Thyroid gland (tissue), 4 donors: Measurements from ENCODE around the gene TMEM117. TPM values are rescaled to one million over a fixed set of nuclear protein-coding genes. Genes with fewer than 3 reads are reported as not detected.

Experiments
- DNase-seq, 2 donors: peaks; one replicate each; pipeline ENCODE4 v3.0.0-alpha.2; 2019
- H3K27ac ChIP-seq, 3 donors: fragments of 200-600 bp; sonication (generic); 1 replicate in 2 of 3; 2 replicates in 1 of 3; pipeline ENCODE4 v1.5.1; 2016 to 2019; ENCODE audit warnings: mild to moderate bottlenecking in 1 of 3, moderate library complexity in 1 of 3
- H3K27me3 ChIP-seq: fragments of 200-600 bp; sonication (generic); one replicate; pipeline ENCODE4 v1.5.1; 2019
- H3K36me3 ChIP-seq, 2 donors: fragments of 200-600 bp; sonication (generic); one replicate each; pipeline ENCODE4 v1.5.1; 2016 to 2019
- H3K4me1 ChIP-seq, 2 donors: fragments of 200-600 bp; sonication (generic); one replicate each; pipeline ENCODE4 v1.5.1; 2017 to 2019
- H3K4me3 ChIP-seq, 3 donors: fragments of 200-600 bp; sonication (generic); replicated peaks in 1 of 3; 1 replicate in 2 of 3; 2 replicates in 1 of 3; pipeline ENCODE4 v1.5.1; 2016; ENCODE audit warnings: mild to moderate bottlenecking in 1 of 3
- H3K9me3 ChIP-seq: fragments of 200-600 bp; sonication (generic); one replicate; pipeline ENCODE4 v1.5.1; 2017
- POLR2A ChIP-seq, 2 donors: fragments of 450-650 bp; IDR thresholded peaks; one replicate each; pipeline ENCODE4 v1.6.1; 2017; ENCODE audit warnings: antibody characterized with exemption in 2 of 2, mild to moderate bottlenecking in 2 of 2, moderate library complexity in 1 of 2
- WGBS, 2 donors: methylation state at CpG; one replicate each; pipeline ENCODE4 v1.1.5; 2017; 5-methylcytosine and 5-hydroxymethylcytosine counted together
- intact Hi-C: fragments of 100-400 bp; cut with DNase I; formaldehyde crosslinking; loops from one replicate; pipeline ENCODE4 v1.15.1; 2023
- total RNA-seq, 4 donors: library from RNA; depleted of rRNA; stranded (reverse); fragments of >200 nt; gene quantifications; one replicate each; pipeline ENCODE4 v1.2.3, GENCODE V29; 2016
- TF ChIP-seq, protein P1 (sequence below), 6 experiments: fragments of 200-600 bp in 3 of 6; fragments of 450-650 bp in 3 of 6; sonication (generic) in 3 of 6; IDR thresholded peaks; one replicate each; pipeline ENCODE4 v1.5.1; 2016 to 2019; ENCODE audit warnings: antibody characterized with exemption in 6 of 6, mild to moderate bottlenecking in 2 of 6, inconsistent platforms in 1 of 6, moderate library complexity in 1 of 6

TMEM117 gene
- total RNA-seq, 4 donors from 2014 or later, result 18.9 to 32.4 (median 24.7) TPM

GRCh38 chr12:43872396-43872795 is 36.5 kb downstream of the TMEM117 start:
- H3K4me1 ChIP-seq, result no peaks in the 10 kb centered on the region
- no peak for TF ChIP-seq POLR2A (IDR thresholded peaks at IDR 0.05)
- H3K27ac ChIP-seq, result no peak overlapping the region
- H3K27me3 ChIP-seq, result no peaks in the 10 kb centered on the region
- 88 to 94% methylated on average over 2 of the region's 2 CpGs for WGBS, 2 donors
- H3K4me3 ChIP-seq, result no peak overlapping the region
- H3K9me3 ChIP-seq, result no peaks in the 10 kb centered on the region
- no peak for DNase-seq
- intact Hi-C loops, result no loop called here
- no peaks in the 10 kb centered on the region for H3K36me3 ChIP-seq

DNA sequence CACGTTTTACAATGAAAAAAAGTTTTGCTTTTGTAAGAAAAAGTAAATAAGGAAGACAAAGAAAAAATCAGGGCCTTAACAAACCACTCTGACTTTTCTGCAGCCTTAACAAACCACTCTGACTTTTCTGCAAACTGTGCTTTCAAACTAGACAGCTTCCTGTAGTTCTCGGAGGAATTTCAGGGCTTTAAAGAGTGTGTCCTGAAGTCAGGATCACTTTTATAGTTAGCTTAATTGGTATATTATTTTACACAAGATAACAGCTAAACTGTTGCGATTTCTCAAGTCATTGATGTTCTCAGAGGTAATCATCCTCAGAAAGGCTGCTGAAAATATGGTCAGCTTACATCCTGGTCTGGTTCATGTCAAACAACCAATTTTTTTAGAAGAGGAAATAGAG is 42.2 kb downstream of the TMEM117 start:
- Histone ChIP-seq H3K27ac (no peak overlapping the region), H3K9me3 (no peaks in the 10 kb centered on the region), H3K27me3 (no peaks in the 10 kb centered on the region), H3K36me3 (no peaks in the 10 kb centered on the region), H3K4me1 (no peaks in the 10 kb centered on the region), H3K4me3 (no peak overlapping the region)
- 86% methylated on average over 3 of the region's 3 CpGs for WGBS, 2 donors
- intact Hi-C loops, result no loop called here
- TF ChIP-seq, protein P1, sequence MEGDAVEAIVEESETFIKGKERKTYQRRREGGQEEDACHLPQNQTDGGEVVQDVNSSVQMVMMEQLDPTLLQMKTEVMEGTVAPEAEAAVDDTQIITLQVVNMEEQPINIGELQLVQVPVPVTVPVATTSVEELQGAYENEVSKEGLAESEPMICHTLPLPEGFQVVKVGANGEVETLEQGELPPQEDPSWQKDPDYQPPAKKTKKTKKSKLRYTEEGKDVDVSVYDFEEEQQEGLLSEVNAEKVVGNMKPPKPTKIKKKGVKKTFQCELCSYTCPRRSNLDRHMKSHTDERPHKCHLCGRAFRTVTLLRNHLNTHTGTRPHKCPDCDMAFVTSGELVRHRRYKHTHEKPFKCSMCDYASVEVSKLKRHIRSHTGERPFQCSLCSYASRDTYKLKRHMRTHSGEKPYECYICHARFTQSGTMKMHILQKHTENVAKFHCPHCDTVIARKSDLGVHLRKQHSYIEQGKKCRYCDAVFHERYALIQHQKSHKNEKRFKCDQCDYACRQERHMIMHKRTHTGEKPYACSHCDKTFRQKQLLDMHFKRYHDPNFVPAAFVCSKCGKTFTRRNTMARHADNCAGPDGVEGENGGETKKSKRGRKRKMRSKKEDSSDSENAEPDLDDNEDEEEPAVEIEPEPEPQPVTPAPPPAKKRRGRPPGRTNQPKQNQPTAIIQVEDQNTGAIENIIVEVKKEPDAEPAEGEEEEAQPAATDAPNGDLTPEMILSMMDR (IDR thresholded peaks at IDR 0.05), result no peak
- TF ChIP-seq POLR2A (IDR thresholded peaks at IDR 0.05), result no peak
- no peak for DNase-seq

GRCh38 chr12:43880547-43880946 is 44.7 kb downstream of the TMEM117 start:
- H3K4me3 ChIP-seq, result no peak overlapping the region
- TF ChIP-seq POLR2A (IDR thresholded peaks at IDR 0.05), result no peak
- TF ChIP-seq, protein P1 (IDR thresholded peaks at IDR 0.05), result no peak
- intact Hi-C loops, result no loop called here
- WGBS, 2 donors, result 81 to 86% methylated on average over 1 of the region's 1 CpG
- H3K36me3 ChIP-seq, result no peaks in the 10 kb centered on the region
- DNase-seq, result no peak
- no peak overlapping the region for H3K27ac ChIP-seq
- no peaks in the 10 kb centered on the region for H3K27me3 ChIP-seq
- H3K4me1 ChIP-seq, result peaks cover 7 to 10% of the 10 kb centered on the region in 2 donors
- H3K9me3 ChIP-seq, result no peaks in the 10 kb centered on the region

DNA sequence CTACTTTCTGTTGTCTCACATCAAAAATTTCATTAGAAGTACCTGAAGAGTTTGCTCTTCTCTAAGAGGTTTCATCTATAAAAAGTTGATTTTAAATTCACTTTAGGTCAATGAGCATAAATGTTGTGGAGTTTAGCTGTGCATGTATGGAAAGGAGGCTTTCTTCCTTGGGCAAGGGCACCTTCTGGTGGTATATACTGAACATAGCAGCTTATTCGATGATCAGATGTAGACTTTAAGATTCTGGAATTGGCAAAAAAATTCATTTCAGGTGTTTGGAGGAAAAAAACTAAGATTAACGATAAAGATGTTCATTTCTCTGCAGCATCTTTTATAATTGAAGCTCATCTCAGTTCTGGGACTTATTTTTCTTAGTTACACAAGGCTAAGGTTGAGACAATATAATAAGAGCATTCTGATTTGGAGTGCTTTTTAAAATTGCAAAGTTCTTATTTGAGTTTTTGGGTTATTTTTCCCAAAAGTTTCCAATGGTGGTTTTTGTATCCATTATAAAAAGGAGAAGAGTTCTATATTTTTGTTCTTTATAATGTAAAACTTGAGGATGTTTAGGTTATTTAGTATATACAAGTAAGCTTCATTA is 46.8 kb downstream of the TMEM117 start:
- Histone ChIP-seq H3K27me3 (no peaks in the 10 kb centered on the region), H3K36me3 (no peaks in the 10 kb centered on the region), H3K4me3 (no peak overlapping the region), H3K27ac (no peak overlapping the region), H3K4me1 (peaks cover 7 to 21% of the 10 kb centered on the region in 2 donors), H3K9me3 (no peaks in the 10 kb centered on the region)
- intact Hi-C loops, result no loop called here
- 9 to 16% methylated on average over 2 of the region's 2 CpGs for WGBS, 2 donors
- TF ChIP-seq POLR2A (IDR thresholded peaks at IDR 0.05), result no peak
- TF ChIP-seq, protein P1 (IDR thresholded peaks at IDR 0.05), result peak; percentile 36 to 90 (median 82)
- peak; percentile 9 to 22 for DNase-seq

DNA sequence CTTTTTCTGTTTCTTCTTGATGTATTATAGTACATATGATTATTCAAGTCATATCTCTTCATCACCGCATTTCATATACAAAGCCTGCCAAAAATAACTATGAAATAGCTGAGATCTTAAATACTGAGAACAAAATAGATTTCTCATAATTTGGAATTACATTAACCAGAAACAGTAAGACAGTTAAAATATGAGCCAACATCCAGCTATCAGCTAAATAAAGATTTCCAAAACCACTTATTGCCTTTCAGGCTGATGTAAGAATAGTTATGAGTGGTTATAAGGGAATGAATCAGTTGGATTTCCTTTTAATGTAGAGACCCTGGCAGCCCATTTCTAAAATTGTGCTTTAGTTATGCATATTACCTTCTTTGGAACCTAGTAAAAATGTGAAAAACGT is 47.4 kb downstream of the TMEM117 start:
- intact Hi-C loops, result no loop called here
- H3K27ac ChIP-seq, result no peak overlapping the region
- H3K27me3 ChIP-seq, result no peaks in the 10 kb centered on the region
- H3K36me3 ChIP-seq, result no peaks in the 10 kb centered on the region
- H3K9me3 ChIP-seq, result no peaks in the 10 kb centered on the region
- TF ChIP-seq, protein P1 (IDR thresholded peaks at IDR 0.05), result no peak
- no peak for TF ChIP-seq POLR2A (IDR thresholded peaks at IDR 0.05)
- no peak for DNase-seq
- H3K4me1 ChIP-seq, result peaks cover 7 to 21% of the 10 kb centered on the region in 2 donors
- WGBS, 2 donors, result 77 to 80% methylated on average over 2 of the region's 2 CpGs
- no peak overlapping the region for H3K4me3 ChIP-seq
